ENCODE data around the gene HADH. TPM values are rescaled to one million over a fixed set of nuclear protein-coding genes. Genes with fewer than 3 reads are reported as not detected.
"Not testable (repeated sequence)": the region's sequence is repeated elsewhere in the genome, so short reads cannot be mapped to it uniquely, and the experiment has no call there.

The HADH gene
- polyA plus RNA-seq, 1 of the 3 experiments (the other 2 are of a cell fraction), result 19.4 TPM

DNA sequence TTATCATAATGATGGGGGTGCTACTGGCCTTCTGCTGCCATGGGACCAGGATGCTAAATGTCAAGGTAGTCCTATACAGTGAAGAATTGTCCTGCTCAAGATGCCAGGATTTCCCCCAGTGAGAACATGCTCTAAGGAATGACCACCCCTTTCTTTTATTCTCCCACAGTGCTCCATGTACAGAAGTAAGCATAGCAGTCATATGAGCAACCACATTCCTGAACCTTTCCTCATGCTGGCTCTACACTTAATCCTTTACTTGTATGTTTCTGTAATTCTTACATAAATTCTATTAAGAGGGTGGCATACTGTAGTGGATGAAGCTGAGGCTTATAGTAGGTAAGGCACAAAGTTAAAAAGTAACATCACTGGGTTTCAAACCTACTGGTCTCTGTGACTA, 38.1 kb upstream of the HADH start (continued):
- TF ChIP-seq, protein P1, sequence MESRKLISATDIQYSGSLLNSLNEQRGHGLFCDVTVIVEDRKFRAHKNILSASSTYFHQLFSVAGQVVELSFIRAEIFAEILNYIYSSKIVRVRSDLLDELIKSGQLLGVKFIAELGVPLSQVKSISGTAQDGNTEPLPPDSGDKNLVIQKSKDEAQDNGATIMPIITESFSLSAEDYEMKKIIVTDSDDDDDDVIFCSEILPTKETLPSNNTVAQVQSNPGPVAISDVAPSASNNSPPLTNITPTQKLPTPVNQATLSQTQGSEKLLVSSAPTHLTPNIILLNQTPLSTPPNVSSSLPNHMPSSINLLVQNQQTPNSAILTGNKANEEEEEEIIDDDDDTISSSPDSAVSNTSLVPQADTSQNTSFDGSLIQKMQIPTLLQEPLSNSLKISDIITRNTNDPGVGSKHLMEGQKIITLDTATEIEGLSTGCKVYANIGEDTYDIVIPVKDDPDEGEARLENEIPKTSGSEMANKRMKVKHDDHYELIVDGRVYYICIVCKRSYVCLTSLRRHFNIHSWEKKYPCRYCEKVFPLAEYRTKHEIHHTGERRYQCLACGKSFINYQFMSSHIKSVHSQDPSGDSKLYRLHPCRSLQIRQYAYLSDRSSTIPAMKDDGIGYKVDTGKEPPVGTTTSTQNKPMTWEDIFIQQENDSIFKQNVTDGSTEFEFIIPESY (IDR thresholded peaks at IDR 0.05; ENCODE audit: borderline replicate concordance, low read depth), result no peak
- TF ChIP-seq TEAD4 (IDR thresholded peaks at IDR 0.05; ENCODE audit: borderline replicate concordance, insufficient read depth) (no peak), FOSL2 (IDR thresholded peaks at IDR 0.05; ENCODE audit: borderline replicate concordance, low read depth) (no peak; the same call in 1 of the 2 replicates), ELF1 (IDR thresholded peaks at IDR 0.05) (no peak)

DNA sequence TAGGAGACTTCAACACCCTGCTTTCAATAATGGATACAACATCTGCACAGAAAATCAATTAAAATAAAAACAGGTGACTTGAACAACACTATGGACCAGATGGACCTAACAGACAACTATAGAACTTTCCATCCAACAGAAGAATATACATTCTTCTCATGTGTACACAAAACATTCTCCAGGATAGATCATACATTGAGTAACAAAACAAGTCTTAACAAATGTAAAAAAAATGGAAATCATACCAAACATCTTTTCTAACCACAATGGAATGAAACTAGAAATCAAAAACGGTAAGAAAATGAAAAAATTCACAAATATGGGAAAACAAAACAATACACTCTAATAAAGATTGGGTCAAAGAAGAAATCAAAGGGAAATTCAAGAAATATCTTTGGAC, 33.7 kb upstream of the HADH start:
- Histone ChIP-seq H2AFZ (ENCODE audit: low read depth) (no peak overlapping the region), H3K9ac (no peak overlapping the region), H3K4me3 (ENCODE audit: low read depth in 2 of 2, low read length in 1 of 2) (no peak overlapping the region), H3K9me3 (no peaks in the 10 kb centered on the region), H3K27me3 (ENCODE audit: insufficient read depth) (no peaks in the 10 kb centered on the region), H3F3A (replicated peaks; ENCODE audit: insufficient read depth) (peaks cover 6% of the 10 kb centered on the region), H3K27ac (ENCODE audit: low read depth in 2 of 2, low read length in 1 of 2) (no peak overlapping the region), H3K9me2 (no peaks in the 10 kb centered on the region), H3K4me2 (no peak overlapping the region), H3K79me2 (ENCODE audit: insufficient read depth) (no peaks in the 10 kb centered on the region), H4K20me1 (ENCODE audit: insufficient read depth) (no peaks in the 10 kb centered on the region), H3K4me1 (ENCODE audit: control insufficient read depth in 1 of 2, insufficient read depth in 2 of 2, low read depth in 1 of 2, low read length in 1 of 2) (no peaks in the 10 kb centered on the region), H3K36me3 (replicated peaks in 1 of 2; ENCODE audit: control insufficient read depth in 1 of 2, insufficient read depth in 2 of 2, low read length in 1 of 2) (no peaks in the 10 kb centered on the region)
- TF ChIP-seq NFIC (IDR thresholded peaks at IDR 0.05; ENCODE audit: borderline replicate concordance) (no peak), JUND (IDR thresholded peaks at IDR 0.05) (no peak)
- no peak for DNase-seq
- 24% methylated on average over 1 of the region's 1 CpG for WGBS (ENCODE audit: low lambda C conversion rate)
- POLR2A ChIA-PET, result no interaction called here
- CTCF ChIA-PET, result no interaction called here

DNA sequence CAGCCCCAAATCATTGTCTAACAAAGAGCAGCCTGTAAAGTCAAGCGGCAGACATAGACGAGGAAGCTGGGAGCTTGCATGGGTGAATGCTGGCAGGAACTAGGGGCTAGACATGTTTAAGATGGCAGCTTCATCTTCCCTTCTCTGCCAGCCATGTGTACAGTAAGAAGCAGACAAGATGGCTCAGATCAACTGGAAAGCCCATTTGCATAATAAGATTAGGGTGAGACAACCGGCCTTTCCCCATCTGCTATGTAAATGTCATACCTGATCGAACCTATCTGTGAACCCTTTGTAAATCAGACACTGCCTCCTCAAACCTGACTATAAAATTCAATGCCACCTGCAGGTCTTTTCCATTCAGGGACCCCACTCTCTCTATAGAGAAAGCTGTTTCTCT, 22.8 kb upstream of the HADH start:
- CTCF ChIA-PET, result no interaction called here
- H2AFZ ChIP-seq (ENCODE audit: low read depth), result no peak overlapping the region
- POLR2A ChIA-PET, result no interaction called here

DNA sequence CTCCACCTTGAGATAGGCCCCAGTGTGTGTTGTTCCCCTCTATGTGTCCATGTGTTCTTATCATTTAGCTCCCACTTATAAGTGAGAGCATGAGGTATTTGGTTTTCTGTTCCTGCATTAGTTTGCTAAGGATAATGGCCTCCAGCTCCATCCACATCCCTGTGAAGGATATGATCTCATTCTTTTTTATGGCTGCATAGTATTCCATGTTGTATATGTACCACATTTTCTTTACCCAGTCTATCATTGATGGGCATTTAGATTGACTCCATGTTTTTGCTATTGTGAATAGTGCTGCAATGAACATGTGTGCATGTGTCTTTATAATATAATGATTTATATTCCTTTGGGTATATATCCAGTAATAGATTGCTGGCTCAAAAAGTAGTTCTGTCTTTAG, 22.2 kb upstream of the HADH start:
- POLR2A ChIA-PET; H4K20me1 ChIP-seq (ENCODE audit: insufficient read depth); H3K9ac ChIP-seq; CTCF ChIA-PET; H3K27ac ChIP-seq (ENCODE audit: low read depth in 2 of 2, low read length in 1 of 2); H3K9me3 ChIP-seq; DNase-seq; H3K4me2 ChIP-seq; H3K4me3 ChIP-seq (ENCODE audit: low read depth in 2 of 2, low read length in 1 of 2); H3K9me2 ChIP-seq; H3K4me1 ChIP-seq (ENCODE audit: control insufficient read depth in 1 of 2, insufficient read depth in 2 of 2, low read depth in 1 of 2, low read length in 1 of 2); H3K36me3 ChIP-seq (replicated peaks in 1 of 2; ENCODE audit: control insufficient read depth in 1 of 2, insufficient read depth in 2 of 2, low read length in 1 of 2); H2AFZ ChIP-seq (ENCODE audit: low read depth); H3F3A ChIP-seq (replicated peaks; ENCODE audit: insufficient read depth); H3K79me2 ChIP-seq (ENCODE audit: insufficient read depth); H3K27me3 ChIP-seq (ENCODE audit: insufficient read depth): not testable (repeated sequence)

More for the DNA sequence above, 22.8 kb upstream of the HADH start:
- Histone ChIP-seq H3F3A (replicated peaks; ENCODE audit: insufficient read depth) (no peaks in the 10 kb centered on the region), H3K79me2 (ENCODE audit: insufficient read depth) (no peaks in the 10 kb centered on the region), H3K27ac (ENCODE audit: low read depth in 2 of 2, low read length in 1 of 2) (no peak overlapping the region), H3K4me2 (no peak overlapping the region), H3K27me3 (ENCODE audit: insufficient read depth) (no peaks in the 10 kb centered on the region), H3K9ac (no peak overlapping the region), H3K4me3 (ENCODE audit: low read depth in 2 of 2, low read length in 1 of 2) (no peak overlapping the region), H3K9me2 (no peaks in the 10 kb centered on the region), H3K4me1 (ENCODE audit: control insufficient read depth in 1 of 2, insufficient read depth in 2 of 2, low read depth in 1 of 2, low read length in 1 of 2) (no peaks in the 10 kb centered on the region), H3K36me3 (replicated peaks in 1 of 2; ENCODE audit: control insufficient read depth in 1 of 2, insufficient read depth in 2 of 2, low read length in 1 of 2) (no peaks in the 10 kb centered on the region), H4K20me1 (ENCODE audit: insufficient read depth) (no peaks in the 10 kb centered on the region), H3K9me3 (no peaks in the 10 kb centered on the region)
- TF ChIP-seq MEF2A (IDR thresholded peaks at IDR 0.05; ENCODE audit: borderline replicate concordance, low read depth) (no peak), POLR2AphosphoS5 (IDR thresholded peaks at IDR 0.05; ENCODE audit: low read depth, low read length) (no peak), RCOR1 (IDR thresholded peaks at IDR 0.05; ENCODE audit: low read length) (no peak), TEAD4 (IDR thresholded peaks at IDR 0.05; ENCODE audit: borderline replicate concordance, insufficient read depth) (no peak), EP300 (IDR thresholded peaks at IDR 0.05; ENCODE audit: borderline replicate concordance in 1 of 2, low read depth in 1 of 2, low read length in 1 of 2) (no peak), RXRA (IDR thresholded peaks at IDR 0.05; ENCODE audit: borderline replicate concordance, low read depth) (no peak)
- TF ChIP-seq, protein P2, sequence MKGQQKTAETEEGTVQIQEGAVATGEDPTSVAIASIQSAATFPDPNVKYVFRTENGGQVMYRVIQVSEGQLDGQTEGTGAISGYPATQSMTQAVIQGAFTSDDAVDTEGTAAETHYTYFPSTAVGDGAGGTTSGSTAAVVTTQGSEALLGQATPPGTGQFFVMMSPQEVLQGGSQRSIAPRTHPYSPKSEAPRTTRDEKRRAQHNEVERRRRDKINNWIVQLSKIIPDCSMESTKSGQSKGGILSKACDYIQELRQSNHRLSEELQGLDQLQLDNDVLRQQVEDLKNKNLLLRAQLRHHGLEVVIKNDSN (IDR thresholded peaks at IDR 0.05; ENCODE audit: borderline replicate concordance, low read depth), result no peak
- TF ChIP-seq, protein P3, sequence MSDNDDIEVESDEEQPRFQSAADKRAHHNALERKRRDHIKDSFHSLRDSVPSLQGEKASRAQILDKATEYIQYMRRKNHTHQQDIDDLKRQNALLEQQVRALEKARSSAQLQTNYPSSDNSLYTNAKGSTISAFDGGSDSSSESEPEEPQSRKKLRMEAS (IDR thresholded peaks at IDR 0.05; ENCODE audit: low read depth), result no peak
- TF ChIP-seq, protein P4, sequence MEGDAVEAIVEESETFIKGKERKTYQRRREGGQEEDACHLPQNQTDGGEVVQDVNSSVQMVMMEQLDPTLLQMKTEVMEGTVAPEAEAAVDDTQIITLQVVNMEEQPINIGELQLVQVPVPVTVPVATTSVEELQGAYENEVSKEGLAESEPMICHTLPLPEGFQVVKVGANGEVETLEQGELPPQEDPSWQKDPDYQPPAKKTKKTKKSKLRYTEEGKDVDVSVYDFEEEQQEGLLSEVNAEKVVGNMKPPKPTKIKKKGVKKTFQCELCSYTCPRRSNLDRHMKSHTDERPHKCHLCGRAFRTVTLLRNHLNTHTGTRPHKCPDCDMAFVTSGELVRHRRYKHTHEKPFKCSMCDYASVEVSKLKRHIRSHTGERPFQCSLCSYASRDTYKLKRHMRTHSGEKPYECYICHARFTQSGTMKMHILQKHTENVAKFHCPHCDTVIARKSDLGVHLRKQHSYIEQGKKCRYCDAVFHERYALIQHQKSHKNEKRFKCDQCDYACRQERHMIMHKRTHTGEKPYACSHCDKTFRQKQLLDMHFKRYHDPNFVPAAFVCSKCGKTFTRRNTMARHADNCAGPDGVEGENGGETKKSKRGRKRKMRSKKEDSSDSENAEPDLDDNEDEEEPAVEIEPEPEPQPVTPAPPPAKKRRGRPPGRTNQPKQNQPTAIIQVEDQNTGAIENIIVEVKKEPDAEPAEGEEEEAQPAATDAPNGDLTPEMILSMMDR (IDR thresholded peaks at IDR 0.05), result no peak
- 38% methylated on average over 4 of the region's 4 CpGs for WGBS (ENCODE audit: low lambda C conversion rate)
- no peak for DNase-seq

All from SK-N-SH (cell line).